B cell (primary cell): ENCODE data around the gene TENM4. TPM values are rescaled to one million over a fixed set of nuclear protein-coding genes. Genes with fewer than 3 reads are reported as not detected.

ENCODE experiments used
- ATAC-seq: fragments of 200-7000 bp; cut with Tn5 transposase; one replicate; pipeline ENCODE4 v1.10.0; 2021; ENCODE audit warnings: low read depth, mild to moderate bottlenecking, moderate number of reproducible peaks, moderate library complexity
- CTCF ChIA-PET: fragments of 350-600 bp; sonication (Branson Sonifier 250); formaldehyde crosslinking; loops from one replicate; lab custom pipeline; 2021; ENCODE audit warnings: antibody characterized with exemption, inconsistent platforms; lab: Charles Lee
- POLR2A ChIA-PET: fragments of 350-600 bp; sonication (Branson Sonifier 250); formaldehyde crosslinking; loops from one replicate; lab custom pipeline; 2021; ENCODE audit warnings: antibody characterized with exemption; lab: Charles Lee
- DNase-seq: peaks from one replicate; pipeline ENCODE4 v3.0.0; 2013
- H2AFZ ChIP-seq: 2 replicates; pipeline ENCODE4 v1.6.1; 2012; ENCODE audit warnings: mild to moderate bottlenecking, low read depth, low read length; ENCODE audit not compliant: insufficient read depth, poor library complexity, severe bottlenecking
- H3K27ac ChIP-seq, 2 donors: 1 replicate in 1 of 2; 2 replicates in 1 of 2; pipeline ENCODE4 v1.5.1; 2012 to 2013; ENCODE audit warnings: low read length in 2 of 2, mild to moderate bottlenecking in 2 of 2, moderate library complexity in 1 of 2
- H3K27me3 ChIP-seq, 4 experiments: fragments of 200-600 bp in 1 of 4; sonication (generic) in 1 of 4; replicated peaks in 1 of 4; 1 replicate in 2 of 4; 2 replicates in 2 of 4; pipeline versions ENCODE4 v1.6.1 to v1.7.0; 2013 to 2016; ENCODE audit warnings: low read length in 3 of 4, mild to moderate bottlenecking in 2 of 4, mixed read lengths in 1 of 4, moderate library complexity in 1 of 4; ENCODE audit not compliant: insufficient read depth in 4 of 4, control insufficient read depth in 3 of 4; ENCODE audit errors: control extremely low read depth in 1 of 4
- H3K36me3 ChIP-seq, 2 experiments: replicated peaks in 1 of 2; 1 replicate in 1 of 2; 2 replicates in 1 of 2; pipeline versions ENCODE4 v1.6.1 to v1.7.1; 2013; ENCODE audit warnings: low read length in 1 of 2; ENCODE audit not compliant: insufficient read depth in 2 of 2, control insufficient read depth in 1 of 2; ENCODE audit errors: control extremely low read depth in 1 of 2, extremely low read depth in 1 of 2
- H3K4me1 ChIP-seq, 2 donors: fragments of 200-600 bp in 1 of 2; sonication (generic) in 1 of 2; 1 replicate in 1 of 2; 2 replicates in 1 of 2; pipeline versions ENCODE4 v1.5.1 to v1.6.1; 2013 to 2017; ENCODE audit warnings: low read length in 2 of 2; ENCODE audit not compliant: control insufficient read depth in 2 of 2, insufficient read depth in 2 of 2
- H3K4me2 ChIP-seq: replicated peaks from 2 replicates; pipeline ENCODE3; 2012; ENCODE audit warnings: mild to moderate bottlenecking, low read depth, low read length; ENCODE audit not compliant: poor library complexity, severe bottlenecking
- H3K4me3 ChIP-seq, 5 experiments: fragments of 200-600 bp in 1 of 5; sonication (generic) in 1 of 5; 1 replicate in 3 of 5; 2 replicates in 2 of 5; pipeline versions ENCODE4 v1.5.1 to v1.7.0; 2011 to 2016; ENCODE audit warnings: low read length in 4 of 5, mild to moderate bottlenecking in 4 of 5, low read depth in 2 of 5, control low read depth in 1 of 5, moderate library complexity in 1 of 5; ENCODE audit not compliant: insufficient read depth in 1 of 5; ENCODE audit errors: control extremely low read depth in 1 of 5, extremely low read depth in 1 of 5
- H3K79me2 ChIP-seq: fragments of 200-600 bp; sonication (generic); one replicate; pipeline ENCODE4 v1.6.0; 2016; ENCODE audit warnings: low read length; ENCODE audit not compliant: control insufficient read depth, insufficient read depth
- H3K9ac ChIP-seq: fragments of 200-600 bp; sonication (generic); 2 replicates; pipeline ENCODE4 v1.6.1; 2017; ENCODE audit warnings: mild to moderate bottlenecking, low read length, moderate library complexity
- H3K9me3 ChIP-seq, 3 donors: one replicate each; pipeline versions ENCODE4 v1.6.1 to v1.7.1; 2013; ENCODE audit warnings: low read length in 2 of 3; ENCODE audit not compliant: control insufficient read depth in 2 of 3, insufficient read depth in 1 of 3; ENCODE audit errors: control extremely low read depth in 1 of 3
- H4K20me1 ChIP-seq: 2 replicates; pipeline ENCODE4 v1.6.0; 2012; ENCODE audit warnings: mild to moderate bottlenecking, low read length; ENCODE audit not compliant: insufficient read depth, control insufficient read depth, poor library complexity, severe bottlenecking
- H3K27ac Mint-ChIP-seq: one replicate; pipeline ENCODE4 v1.8.0; 2021; ENCODE audit warnings: mixed read lengths
- H3K27me3 Mint-ChIP-seq: one replicate; pipeline ENCODE4 v1.8.0; 2021; ENCODE audit warnings: mixed read lengths
- H3K4me1 Mint-ChIP-seq: one replicate; pipeline ENCODE4 v1.8.0; 2021; ENCODE audit warnings: mixed read lengths
- H3K4me3 Mint-ChIP-seq: one replicate; pipeline ENCODE4 v1.8.0; 2021; ENCODE audit warnings: mixed read lengths
- H3K9me3 Mint-ChIP-seq: one replicate; pipeline ENCODE4 v1.8.0; 2022; ENCODE audit warnings: mixed read lengths; ENCODE audit not compliant: insufficient read depth
- CTCF ChIP-seq: fragments of 200-600 bp; IDR thresholded peaks from one replicate; pipeline ENCODE4 v1.8.0; 2022; ENCODE audit warnings: antibody characterized with exemption, mild to moderate bottlenecking
- EZH2 ChIP-seq: IDR thresholded peaks from 2 replicates; pipeline ENCODE4 v1.6.1; 2012; ENCODE audit warnings: borderline replicate concordance, low read depth, mild to moderate bottlenecking, moderate library complexity, low read length; ENCODE audit not compliant: insufficient read depth, poor library complexity, severe bottlenecking
- WGBS: methylation state at CpG from one replicate; pipeline ENCODE4 v1.1.5; 2013; ENCODE audit warnings: missing lambda C conversion rate; ENCODE audit not compliant: insufficient coverage; 5-methylcytosine and 5-hydroxymethylcytosine counted together
- intact Hi-C: fragments of 100-400 bp; cut with micrococcal nuclease; formaldehyde crosslinking; loops from one replicate; pipeline ENCODE4 v1.10.0; 2022
- polyA plus RNA-seq: library from polyadenylated mRNA; depleted of rRNA; stranded (reverse); fragments of >200 nt; gene quantifications from 2 replicates; pipeline ENCODE4 v1.2.3, GENCODE V29; 2012
- total RNA-seq, 2 donors: library from RNA; stranded (reverse); fragments of 120-200 nt in 1 of 2; gene quantifications; 1 replicate in 1 of 2; 2 replicates in 1 of 2; pipeline versions ENCODE4 v1.2.3 to v1.2.4, GENCODE V29; 2013 to 2022

TENM4 gene
- total and polyA plus RNA-seq, 2 donors (not counting 1 experiment from before 2014, with no cell fraction given) = 0.09 to 5.7 TPM

- Mint-ChIP-seq H3K4me3 (no peak overlapping the region), H3K9me3 (no peaks in the 10 kb centered on the region), H3K27me3 (peaks cover 53% of the 10 kb centered on the region), H3K4me1 (peaks cover 13% of the 10 kb centered on the region), H3K27ac (no peak overlapping the region)
- H3K27ac ChIP-seq = no peak overlapping the region
- intact Hi-C loops = no loop called here
- no peaks in the 10 kb centered on the region for H3K36me3 ChIP-seq
- ChIA-PET POLR2A (no interaction called here), CTCF (no interaction called here)
- no peak overlapping the region for H2AFZ ChIP-seq
- ATAC-seq (no peak), DNase-seq (no peak)
- H3K9ac ChIP-seq = no peak overlapping the region
- WGBS = no CpG with 5 or more reads among the region's 3 CpGs
- peaks cover 7 to 9% of the 10 kb centered on the region in 2 donors for H3K4me1 ChIP-seq
- H3K9me3 ChIP-seq = no peaks in the 10 kb centered on the region
- no peak for TF ChIP-seq CTCF
- H3K27me3 ChIP-seq = peaks cover 0 to 48% (median 19%) of the 10 kb centered on the region in 4 experiments
- H3K79me2 ChIP-seq = no peaks in the 10 kb centered on the region
- no peak overlapping the region for H3K4me2 ChIP-seq
- no peak overlapping the region for H3K4me3 ChIP-seq
- H4K20me1 ChIP-seq = no peaks in the 10 kb centered on the region
Measured at GRCh38 chr11:79025097-79025496, 415.7 kb downstream of the TENM4 start.

- DNase-seq (no peak), ATAC-seq (no peak)
- H3K36me3 ChIP-seq = no peaks in the 10 kb centered on the region
- H3K4me3 ChIP-seq = no peak overlapping the region
- H3K4me1 ChIP-seq = peaks cover 7% of the 10 kb centered on the region in 2 donors
- H3K4me1 Mint-ChIP-seq = peaks cover 10% of the 10 kb centered on the region
- no peak overlapping the region for H3K27ac ChIP-seq
- H3K27me3 ChIP-seq = peaks cover 0 to 40% (median 15%) of the 10 kb centered on the region in 4 experiments
- intact Hi-C loops = no loop called here
- H3K9me3 ChIP-seq = no peaks in the 10 kb centered on the region
- no peak overlapping the region for H2AFZ ChIP-seq
- H3K27me3 Mint-ChIP-seq = peaks cover 46% of the 10 kb centered on the region
- ChIA-PET POLR2A (no interaction called here), CTCF (no interaction called here)
- H3K4me2 ChIP-seq = no peak overlapping the region
- 100% methylated on average over 2 of the region's 5 CpGs for WGBS
- TF ChIP-seq CTCF = no peak
- TF ChIP-seq EZH2 = no peak
- H3K9ac ChIP-seq = no peak overlapping the region
- no peak overlapping the region for H3K4me3 Mint-ChIP-seq
- no peaks in the 10 kb centered on the region for H3K9me3 Mint-ChIP-seq
- no peaks in the 10 kb centered on the region for H4K20me1 ChIP-seq
- no peaks in the 10 kb centered on the region for H3K79me2 ChIP-seq
- H3K27ac Mint-ChIP-seq = no peak overlapping the region
Measured at GRCh38 chr11:79022265-79022664, 418.6 kb downstream of the TENM4 start.
